C4-2B (cell line): ENCODE data around the gene PCNX3.
"Not testable (repeated sequence)": the region's sequence is repeated elsewhere in the genome, so short reads cannot be mapped to it uniquely, and the experiment has no call there.

Source experiments
- ZFX ChIP-seq: fragments of 450-650 bp; IDR thresholded peaks from 2 replicates; pipeline ENCODE4 v1.6.1; 2017
- TF ChIP-seq, protein P1 (sequence below): fragments of 450-650 bp; conservative IDR thresholded peaks from 2 replicates; pipeline ENCODE4 v1.5.1; 2017; ENCODE audit warnings: mild to moderate bottlenecking

GRCh38 chr11:65683480-65683879, 67.9 kb downstream of the PCNX3 start:
- TF ChIP-seq, protein P1, sequence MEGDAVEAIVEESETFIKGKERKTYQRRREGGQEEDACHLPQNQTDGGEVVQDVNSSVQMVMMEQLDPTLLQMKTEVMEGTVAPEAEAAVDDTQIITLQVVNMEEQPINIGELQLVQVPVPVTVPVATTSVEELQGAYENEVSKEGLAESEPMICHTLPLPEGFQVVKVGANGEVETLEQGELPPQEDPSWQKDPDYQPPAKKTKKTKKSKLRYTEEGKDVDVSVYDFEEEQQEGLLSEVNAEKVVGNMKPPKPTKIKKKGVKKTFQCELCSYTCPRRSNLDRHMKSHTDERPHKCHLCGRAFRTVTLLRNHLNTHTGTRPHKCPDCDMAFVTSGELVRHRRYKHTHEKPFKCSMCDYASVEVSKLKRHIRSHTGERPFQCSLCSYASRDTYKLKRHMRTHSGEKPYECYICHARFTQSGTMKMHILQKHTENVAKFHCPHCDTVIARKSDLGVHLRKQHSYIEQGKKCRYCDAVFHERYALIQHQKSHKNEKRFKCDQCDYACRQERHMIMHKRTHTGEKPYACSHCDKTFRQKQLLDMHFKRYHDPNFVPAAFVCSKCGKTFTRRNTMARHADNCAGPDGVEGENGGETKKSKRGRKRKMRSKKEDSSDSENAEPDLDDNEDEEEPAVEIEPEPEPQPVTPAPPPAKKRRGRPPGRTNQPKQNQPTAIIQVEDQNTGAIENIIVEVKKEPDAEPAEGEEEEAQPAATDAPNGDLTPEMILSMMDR: not testable (repeated sequence)
- not testable (repeated sequence) for TF ChIP-seq ZFX
